HepG2 (cell line): ENCODE data around the gene TEKT5. TPM values are rescaled to one million over a fixed set of nuclear protein-coding genes. Genes with fewer than 3 reads are reported as not detected.
A peak's percentile ranks its signal among the peaks of the same experiment; 100 is the strongest.

ENCODE experiments used
- CAMTA2 ChIP-seq: sonication (generic); formaldehyde crosslinking; IDR thresholded peaks from 2 replicates; pipeline ENCODE4 v1.4.0; 2020; ENCODE audit warnings: mild to moderate bottlenecking, missing genetic modification reagents, borderline replicate concordance
- GATA4 ChIP-seq: sonication (generic); IDR thresholded peaks from 2 replicates; pipeline ENCODE4 v1.6.1; 2016; ENCODE audit warnings: antibody characterized with exemption, low read depth, borderline replicate concordance
- GLMP ChIP-seq: sonication (generic); formaldehyde crosslinking; IDR thresholded peaks from 2 replicates; pipeline ENCODE4 v1.9.0; 2021; ENCODE audit warnings: missing genetic modification reagents, mild to moderate bottlenecking, borderline replicate concordance
- MAFG ChIP-seq: sonication (generic); formaldehyde crosslinking; IDR thresholded peaks from 2 replicates; pipeline ENCODE4 v1.5.1; 2020; ENCODE audit warnings: mild to moderate bottlenecking, missing genetic modification reagents
- MLLT10 ChIP-seq: sonication (generic); formaldehyde crosslinking; IDR thresholded peaks from 2 replicates; pipeline ENCODE4 v1.4.0; 2020; ENCODE audit warnings: missing genetic modification reagents
- MXD4 ChIP-seq: IDR thresholded peaks from 2 replicates; pipeline ENCODE4 v1.6.1; 2016; ENCODE audit warnings: mild to moderate bottlenecking, missing biosample characterization, missing genetic modification reagents
- NKX3-1 ChIP-seq: sonication (generic); formaldehyde crosslinking; IDR thresholded peaks from 2 replicates; pipeline ENCODE4 v1.5.0; 2020; ENCODE audit warnings: missing genetic modification reagents
- PAF1 ChIP-seq: IDR thresholded peaks from 2 replicates; pipeline ENCODE4 v1.6.1; 2016; ENCODE audit warnings: missing genetic modification reagents, missing compliant biosample characterization
- PRDM4 ChIP-seq: sonication (generic); formaldehyde crosslinking; IDR thresholded peaks from 2 replicates; pipeline ENCODE4 v1.9.0; 2021; ENCODE audit warnings: missing genetic modification reagents, borderline replicate concordance
- RCOR2 ChIP-seq: IDR thresholded peaks from 2 replicates; pipeline ENCODE4 v1.6.1; 2016; ENCODE audit warnings: missing biosample characterization, missing genetic modification reagents
- SKIL ChIP-seq: sonication (generic); formaldehyde crosslinking; IDR thresholded peaks from 2 replicates; pipeline ENCODE4 v1.8.0; 2022; ENCODE audit warnings: missing genetic modification reagents, mild to moderate bottlenecking, moderate library complexity, borderline replicate concordance
- SRSF9 ChIP-seq: fragments of 200-400 bp; formaldehyde crosslinking; IDR thresholded peaks from 2 replicates; pipeline ENCODE4 v1.6.1; 2018; ENCODE audit warnings: borderline replicate concordance, mild to moderate bottlenecking, low read depth, low read length; ENCODE audit not compliant: insufficient read depth, poor library complexity, severe bottlenecking
- SUZ12 ChIP-seq: fragments of 150-350 bp; IDR thresholded peaks from 2 replicates; pipeline ENCODE4 v1.6.1; 2014; ENCODE audit warnings: low read depth, low read length
- THYN1 ChIP-seq: sonication (generic); formaldehyde crosslinking; IDR thresholded peaks from 2 replicates; pipeline ENCODE4 v1.8.1; 2023; ENCODE audit warnings: low read depth, mild to moderate bottlenecking, moderate library complexity, missing genetic modification reagents, borderline replicate concordance
- ZBTB8A ChIP-seq: sonication (generic); formaldehyde crosslinking; IDR thresholded peaks from 2 replicates; pipeline ENCODE4 v1.4.0; 2020; ENCODE audit warnings: mild to moderate bottlenecking, low read depth, missing genetic modification reagents, borderline replicate concordance
- ZNF367 ChIP-seq: sonication (generic); formaldehyde crosslinking; IDR thresholded peaks from 2 replicates; pipeline ENCODE4 v1.4.0; 2020; ENCODE audit warnings: missing genetic modification reagents, borderline replicate concordance
- ZNF83 ChIP-seq: sonication (generic); formaldehyde crosslinking; IDR thresholded peaks from 2 replicates; pipeline ENCODE4 v1.4.0; 2020; ENCODE audit warnings: missing genetic modification reagents, mild to moderate bottlenecking, borderline replicate concordance
- ZSCAN31 ChIP-seq: sonication (generic); formaldehyde crosslinking; IDR thresholded peaks from 2 replicates; pipeline ENCODE4 v1.5.0; 2020; ENCODE audit warnings: low read depth, mild to moderate bottlenecking, missing genetic modification reagents
- ZXDC ChIP-seq: sonication (generic); formaldehyde crosslinking; IDR thresholded peaks from 2 replicates; pipeline ENCODE4 v1.5.0; 2020; ENCODE audit warnings: mild to moderate bottlenecking, missing genetic modification reagents
- polyA plus RNA-seq, 8 experiments: library from polyadenylated mRNA; depleted of rRNA in 3 of 8; stranded (reverse) in 7 of 8; unstranded in 1 of 8; fragments of >200 nt; fragmentation: Illumina TruSeq in 4 of 8; extraction: Trizol in 4 of 8; gene quantifications; 2 replicates each; pipeline versions ENCODE4 v1.2.1 to v1.2.3, GENCODE V29; 2011 to 2016; ENCODE audit warnings: low read depth in 4 of 8, missing spikeins in 1 of 8, mixed read lengths in 1 of 8; ENCODE audit not compliant: insufficient read depth in 1 of 8
- total RNA-seq, 5 experiments: library from RNA; depleted of rRNA; stranded (reverse); fragments of >200 nt; fragmentation: Illumina TruSeq; extraction: Trizol; gene quantifications; 2 replicates each; pipeline ENCODE4 v1.2.3, GENCODE V29; 2016; ENCODE audit warnings: low read depth in 1 of 5

TEKT5 gene
- total and polyA plus RNA-seq, 2 of the 13 experiments (the other 11 are each of a cell fraction or from before 2014, with no cell fraction given) = 0.16 TPM; not detected in 1

- TF ChIP-seq SKIL (CRISPR knock-in tag) (peak; percentile 73), PAF1 (CRISPR knock-in tag) (no peak), ZNF83 (peak; percentile 18; the same call in 1 of the 2 replicates), ZXDC (CRISPR knock-in tag) (peak; percentile 84; the same call in 1 of the 2 replicates), CAMTA2 (CRISPR knock-in tag) (0 out of 2 replicates have a peak, but pooled peaks have one; percentile 19), SRSF9 (no peak), ZBTB8A (CRISPR knock-in tag) (no peak), GATA4 (0 out of 2 replicates have a peak, but pooled peaks have one; percentile 10), ZNF367 (no peak; the same call in 1 of the 2 replicates), SUZ12 (no peak), MXD4 (CRISPR knock-in tag) (peak; percentile 83), ZSCAN31 (peak; percentile 98), MLLT10 (no peak), RCOR2 (CRISPR knock-in tag) (peak; percentile 16; the same call in 1 of the 2 replicates), MAFG (CRISPR knock-in tag) (no peak), GLMP (CRISPR knock-in tag) (no peak), PRDM4 (CRISPR knock-in tag) (no peak; the same call in 1 of the 2 replicates), THYN1 (no peak), NKX3-1 (CRISPR knock-in tag) (0 out of 2 replicates have a peak, but pooled peaks have one; percentile 71)
Measured at GRCh38 chr16:10579965-10580882, 114.5 kb downstream of the TEKT5 start, which contains the start of gene EMP2 (continued).
